Kidney epithelial cell (primary cell): ENCODE results near the gene UBAC2. TPM values are rescaled to one million over a fixed set of nuclear protein-coding genes. Genes with fewer than 3 reads are reported as not detected.

Experiments used
- DNase-seq: peaks from one replicate; pipeline ENCODE4 v3.0.0-alpha.2; 2010; ENCODE audit warnings: low read depth
- H3K27me3 ChIP-seq: 2 replicates; pipeline ENCODE4 v1.6.0; 2011; ENCODE audit warnings: low read length; ENCODE audit not compliant: control insufficient read depth, insufficient read depth
- H3K36me3 ChIP-seq: 2 replicates; pipeline ENCODE4 v1.5.1; 2011; ENCODE audit warnings: low read length; ENCODE audit not compliant: control insufficient read depth, insufficient read depth
- H3K4me3 ChIP-seq: 2 replicates; pipeline ENCODE4 v1.5.1; 2011; ENCODE audit warnings: low read depth, mild to moderate bottlenecking, control low read depth, low read length
- CTCF ChIP-seq: IDR thresholded peaks from 2 replicates; pipeline ENCODE4 v1.5.1; 2011; ENCODE audit warnings: mild to moderate bottlenecking, moderate library complexity, low read length, control low read depth, inconsistent platforms; ENCODE audit not compliant: insufficient read depth, poor library complexity, severe bottlenecking
- total RNA-seq: library from RNA; depleted of rRNA; stranded (reverse); fragments of >200 nt; gene quantifications from 2 replicates; pipeline ENCODE4 v1.2.3, GENCODE V29; 2015

Gene UBAC2
- total RNA-seq, 1 donor from 2014 or later = 83.6 TPM

GRCh38 chr13:99414048-99414995 is 213.7 kb downstream of the UBAC2 start:
- peaks cover 26% of the 10 kb centered on the region for H3K27me3 ChIP-seq
- H3K36me3 ChIP-seq = no peaks in the 10 kb centered on the region
- H3K4me3 ChIP-seq = no peak overlapping the region
- DNase-seq = no peak
- no peak for TF ChIP-seq CTCF

- TF ChIP-seq CTCF = no peak
- Histone ChIP-seq H3K36me3 (no peaks in the 10 kb centered on the region), H3K4me3 (no peak overlapping the region), H3K27me3 (peaks cover 28% of the 10 kb centered on the region)
- DNase-seq = no peak
These were observed 214.5 kb downstream of the UBAC2 start for GRCh38 chr13:99415014-99415650.

GRCh38 chr13:99415851-99416331 is 215.2 kb downstream of the UBAC2 start:
- peaks cover 28% of the 10 kb centered on the region for H3K27me3 ChIP-seq
- no peak for DNase-seq
- TF ChIP-seq CTCF = no peak
- H3K36me3 ChIP-seq = no peaks in the 10 kb centered on the region
- H3K4me3 ChIP-seq = no peak overlapping the region

GRCh38 chr13:99416411-99417121 is 215.9 kb downstream of the UBAC2 start:
- no peaks in the 10 kb centered on the region for H3K36me3 ChIP-seq
- TF ChIP-seq CTCF = no peak
- no peak for DNase-seq
- H3K4me3 ChIP-seq = no peak overlapping the region
- H3K27me3 ChIP-seq = peaks cover 28% of the 10 kb centered on the region

- no peak for DNase-seq
- Histone ChIP-seq H3K4me3 (no peak overlapping the region), H3K27me3 (peaks cover 27% of the 10 kb centered on the region), H3K36me3 (no peaks in the 10 kb centered on the region)
- no peak for TF ChIP-seq CTCF
These were observed 216.8 kb downstream of the UBAC2 start for GRCh38 chr13:99417201-99418102.
